Psoas muscle (tissue), 8 donors: ENCODE measurements around the gene COL6A2. TPM values are rescaled to one million over a fixed set of nuclear protein-coding genes. Genes with fewer than 3 reads are reported as not detected.

Experiments used
- ATAC-seq, 4 donors: fragments of 200-7000 bp; cut with Tn5 transposase; one replicate each; pipeline ENCODE4 v1.9.1; 2020; ENCODE audit warnings: moderate library complexity in 3 of 4, mild to moderate bottlenecking in 2 of 4
- DNase-seq, 2 donors: peaks; one replicate each; pipeline ENCODE4 v3.0.0-alpha.2; 2020
- H3K27ac ChIP-seq: fragments of 200-600 bp; one replicate; pipeline ENCODE4 v1.8.0; 2022
- H3K27me3 ChIP-seq, 3 donors: fragments of 200-600 bp in 1 of 3; one replicate each; pipeline versions ENCODE4 v1.6.1 to v1.8.0; 2013 to 2022; ENCODE audit warnings: low read length in 2 of 3, mild to moderate bottlenecking in 2 of 3, moderate library complexity in 1 of 3; ENCODE audit not compliant: insufficient read depth in 3 of 3
- H3K36me3 ChIP-seq, 2 donors: fragments of 200-600 bp in 1 of 2; one replicate each; pipeline versions ENCODE4 v1.6.1 to v1.8.0; 2013 to 2022; ENCODE audit warnings: low read depth in 1 of 2, mild to moderate bottlenecking in 1 of 2, moderate library complexity in 1 of 2; ENCODE audit not compliant: insufficient read depth in 1 of 2
- H3K4me1 ChIP-seq: fragments of 200-600 bp; one replicate; pipeline ENCODE4 v1.8.0; 2022
- H3K4me3 ChIP-seq: fragments of 200-600 bp; one replicate; pipeline ENCODE4 v1.8.0; 2022; ENCODE audit warnings: mild to moderate bottlenecking
- H3K9me3 ChIP-seq: fragments of 200-600 bp; one replicate; pipeline ENCODE4 v1.8.0; 2022
- CTCF ChIP-seq: fragments of 200-600 bp; IDR thresholded peaks from one replicate; pipeline ENCODE4 v1.8.0; 2022; ENCODE audit warnings: antibody characterized with exemption
- WGBS, 3 donors: extraction: QIAGEN DNeasy Blood & Tissue Kit; methylation state at CpG; one replicate each; pipeline versions ENCODE4 v1.1.6 to v1.1.7; 2013; 5-methylcytosine and 5-hydroxymethylcytosine counted together
- intact Hi-C, 2 donors: fragments of 100-400 bp; cut with DNase I; formaldehyde crosslinking; loops; one replicate each; pipeline versions ENCODE4 v1.11.0 to v1.14.2; 2022
- polyA plus RNA-seq, 3 donors: library from polyadenylated mRNA; stranded (reverse); fragments of 200-250 nt; gene quantifications; one replicate each; pipeline ENCODE4 v1.2.3, GENCODE V29; 2013
- total RNA-seq, 4 donors: library from RNA; stranded (reverse); fragmentation: NEBNext Ultra II Directional in 2 of 4; extraction: Animal tissue kit (Norgen Biotek cat#: 25700) in 2 of 4; gene quantifications; one replicate each; pipeline versions ENCODE4 v1.2.1 to v1.2.4, GENCODE V29; 2021 to 2023
- donor health status: healthy with polysubstance abuse.
- donor health status: DM: no; HTN: no; CAD: no; lungs with moderate emphysema.
- donor health status: Bipolar disorder and iron deficiency.
- donor health status: healthy.
- donor health status: DM: yes; HTN: yes; CAD: no.
- donor health status: DM: no; HTN: no; CAD: no.
- donor health status: DM: no; HTN: no; CAD: no.
- donor health status: DM: yes; HTN: yes; CAD: no.

Gene COL6A2
- total and polyA plus RNA-seq, 7 donors = 29.8 to 122 (median 58.8) TPM

- H3K27ac ChIP-seq = no peak overlapping the region
- H3K9me3 ChIP-seq = peaks cover 9% of the 10 kb centered on the region
- H3K4me1 ChIP-seq = peaks cover 6% of the 10 kb centered on the region
- WGBS, 3 donors = 90 to 96% (median 91%) methylated on average over 2 of the region's 2 CpGs
- H3K27me3 ChIP-seq = peaks cover 0 to 15% (median 4%) of the 10 kb centered on the region in 3 donors
- no peak for DNase-seq
- intact Hi-C loops = no loop called here
- ATAC-seq = no peak
- no peak overlapping the region for H3K4me3 ChIP-seq
- H3K36me3 ChIP-seq = no peaks in the 10 kb centered on the region
- no peak for TF ChIP-seq CTCF
Observed at GRCh38 chr21:46088189-46088588, 9.7 kb upstream of the COL6A2 start.

DNA sequence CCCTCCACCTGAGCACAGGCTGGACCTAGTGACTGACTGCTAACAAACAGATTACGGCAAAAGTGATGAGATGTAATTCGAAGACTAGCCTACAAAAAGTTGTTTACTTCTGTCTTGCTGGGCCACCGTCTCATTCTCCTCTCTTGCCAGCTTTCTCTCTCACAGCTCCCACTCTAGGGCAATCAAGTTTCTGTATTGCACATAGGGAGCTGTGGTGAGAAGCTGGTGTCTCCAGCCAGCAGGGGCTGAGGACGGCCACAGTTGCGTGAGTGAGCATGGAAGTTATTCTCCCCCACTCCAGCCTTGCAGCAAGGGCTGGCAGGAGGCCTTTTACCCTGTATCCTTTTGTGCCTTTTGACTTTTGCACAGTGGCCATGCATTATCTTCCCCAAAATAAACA, 8.6 kb upstream of the COL6A2 start:
- H3K4me3 ChIP-seq = no peak overlapping the region
- no peak for TF ChIP-seq CTCF
- peaks cover 9% of the 10 kb centered on the region for H3K9me3 ChIP-seq
- no peaks in the 10 kb centered on the region for H3K36me3 ChIP-seq
- peaks cover 6% of the 10 kb centered on the region for H3K4me1 ChIP-seq
- WGBS, 3 donors = 67 to 74% (median 71%) methylated on average over 5 of the region's 5 CpGs
- H3K27ac ChIP-seq = no peak overlapping the region
- peaks cover 0 to 4% (median 0%) of the 10 kb centered on the region in 3 donors for H3K27me3 ChIP-seq
- ATAC-seq (no peak), DNase-seq (no peak)
- intact Hi-C loops = no loop called here

DNA sequence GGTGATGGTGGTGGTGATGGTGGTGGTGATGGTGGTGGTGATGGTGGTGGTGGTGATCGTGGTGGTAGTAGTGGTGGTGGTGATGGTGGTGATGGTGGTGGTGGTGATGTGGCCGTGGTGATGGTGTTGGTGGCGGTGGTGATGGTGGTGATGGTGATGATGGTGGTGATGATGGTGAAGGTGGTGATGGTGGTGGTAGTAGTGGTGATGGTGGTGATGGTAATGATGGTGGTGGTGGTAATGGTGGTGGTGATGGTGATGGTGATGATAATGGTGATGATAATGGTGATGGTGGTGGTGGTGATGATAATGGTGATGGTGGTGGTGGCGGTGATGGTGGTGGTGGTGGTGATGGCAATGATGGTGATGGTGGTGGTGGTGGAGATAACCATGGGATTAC, 6.8 kb upstream of the COL6A2 start:
- Histone ChIP-seq H3K4me1 (peaks cover 6% of the 10 kb centered on the region), H3K9me3 (peaks cover 9% of the 10 kb centered on the region), H3K27ac (no peak overlapping the region), H3K36me3 (no peaks in the 10 kb centered on the region), H3K27me3 (peaks cover 0 to under 1% (median 0%) of the 10 kb centered on the region in 3 donors), H3K4me3 (no peak overlapping the region)
- ATAC-seq = no peak
- 83 to 93% (median 86%) methylated on average over 4 of the region's 4 CpGs for WGBS, 3 donors
- no peak for TF ChIP-seq CTCF
- peak in 1 of 2 donors; percentile 34 for DNase-seq
- intact Hi-C loops = no loop called here

DNA sequence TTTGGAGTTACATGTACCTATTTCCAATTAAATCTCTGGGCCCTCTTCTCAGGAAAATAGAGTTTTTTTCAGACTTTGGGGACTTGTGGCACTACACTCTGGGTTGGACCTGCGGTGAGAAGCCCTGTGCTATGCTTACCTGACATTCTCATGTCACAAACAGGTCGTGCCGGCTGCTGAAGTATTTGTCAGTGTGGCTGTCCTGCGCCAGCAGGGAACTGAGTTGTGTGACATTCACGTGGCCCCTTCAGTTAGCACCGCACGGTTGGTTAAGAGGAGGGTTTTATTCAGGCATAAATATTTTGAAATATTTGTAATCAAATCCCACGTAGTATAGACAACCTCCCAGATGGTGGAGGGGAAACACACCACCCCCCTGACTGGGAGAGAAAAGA, 6.3 kb upstream of the COL6A2 start:
- peak overlapping the region; percentile 61 for H3K27ac ChIP-seq
- peaks cover 0 to 6% (median 3%) of the 10 kb centered on the region in 3 donors for H3K27me3 ChIP-seq
- H3K36me3 ChIP-seq = no peaks in the 10 kb centered on the region
- 68 to 73% (median 69%) methylated on average over 8 of the region's 8 CpGs for WGBS, 3 donors
- peaks cover 9% of the 10 kb centered on the region for H3K9me3 ChIP-seq
- peak overlapping the region; percentile 23 for H3K4me3 ChIP-seq
- DNase-seq (peak in 1 of 2 donors; percentile 36), ATAC-seq (no peak)
- TF ChIP-seq CTCF = no peak
- intact Hi-C loops = no loop called here
- H3K4me1 ChIP-seq = peaks cover 6% of the 10 kb centered on the region

GRCh38 chr21:46092026-46092764, 5.7 kb upstream of the COL6A2 start:
- Histone ChIP-seq H3K27ac (peak overlapping the region; percentile 61), H3K9me3 (peaks cover 9% of the 10 kb centered on the region), H3K4me1 (peaks cover 6% of the 10 kb centered on the region), H3K27me3 (peaks cover 0 to 10% (median 4%) of the 10 kb centered on the region in 3 donors), H3K4me3 (peak overlapping the region; percentile 23), H3K36me3 (no peaks in the 10 kb centered on the region)
- TF ChIP-seq CTCF = no peak
- 22 to 34% (median 27%) methylated on average over 23 of the region's 23 CpGs for WGBS, 3 donors
- intact Hi-C loops = no loop called here
- peak; percentile 81 to 82 for DNase-seq
- ATAC-seq = peak; percentile 55 to 83 (median 79)
